ENCODE results near the gene SLC7A9.

Gene SLC7A9

DNA sequence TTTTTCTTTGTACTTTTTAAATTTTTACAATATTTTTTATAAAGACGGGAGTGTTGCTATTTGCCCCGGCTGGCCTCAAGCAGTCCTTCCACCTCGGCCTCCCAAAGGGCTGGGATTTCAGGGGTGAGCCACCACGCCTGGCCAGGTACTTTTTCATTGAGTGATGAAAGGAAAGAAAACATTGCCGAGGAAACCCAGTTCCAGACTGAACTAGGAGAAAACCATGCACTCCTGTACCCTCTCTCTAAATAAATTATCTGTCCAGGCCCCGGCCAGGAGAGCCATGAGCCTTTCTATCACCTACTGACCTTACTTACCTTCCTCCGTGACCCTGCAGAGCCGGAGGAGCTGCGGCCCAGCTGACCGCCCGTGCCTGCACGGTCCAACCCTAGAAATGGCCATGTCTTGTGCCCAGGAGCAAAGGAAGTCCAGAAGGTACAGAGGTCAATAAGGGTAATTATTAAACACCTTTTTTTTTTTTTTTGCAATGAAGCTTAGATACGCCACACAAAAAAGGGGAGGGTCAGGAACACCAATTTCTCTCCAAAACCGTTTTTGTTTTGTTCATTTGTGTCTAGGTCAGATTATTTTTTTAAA, at the start of gene SLC7A9:
SLC7A9 (minus strand) TSS at position 399 of the 597 bp plus-strand sequence. CDS start 1,233 bp downstream, outside the sequence.
- no peak for DNase-seq (ENCODE audit: low read depth in 1 of 2, low spot score in 1 of 2)

- no peak for DNase-seq (ENCODE audit: low read depth in 1 of 2, low spot score in 1 of 2)
These were observed 49.8 kb upstream of the SLC7A9 start for GRCh38 chr19:32919365-32919764.

- no peak for DNase-seq (ENCODE audit: low read depth in 1 of 2, low spot score in 1 of 2)
These were observed 48.0 kb upstream of the SLC7A9 start for GRCh38 chr19:32917616-32917996.

DNA sequence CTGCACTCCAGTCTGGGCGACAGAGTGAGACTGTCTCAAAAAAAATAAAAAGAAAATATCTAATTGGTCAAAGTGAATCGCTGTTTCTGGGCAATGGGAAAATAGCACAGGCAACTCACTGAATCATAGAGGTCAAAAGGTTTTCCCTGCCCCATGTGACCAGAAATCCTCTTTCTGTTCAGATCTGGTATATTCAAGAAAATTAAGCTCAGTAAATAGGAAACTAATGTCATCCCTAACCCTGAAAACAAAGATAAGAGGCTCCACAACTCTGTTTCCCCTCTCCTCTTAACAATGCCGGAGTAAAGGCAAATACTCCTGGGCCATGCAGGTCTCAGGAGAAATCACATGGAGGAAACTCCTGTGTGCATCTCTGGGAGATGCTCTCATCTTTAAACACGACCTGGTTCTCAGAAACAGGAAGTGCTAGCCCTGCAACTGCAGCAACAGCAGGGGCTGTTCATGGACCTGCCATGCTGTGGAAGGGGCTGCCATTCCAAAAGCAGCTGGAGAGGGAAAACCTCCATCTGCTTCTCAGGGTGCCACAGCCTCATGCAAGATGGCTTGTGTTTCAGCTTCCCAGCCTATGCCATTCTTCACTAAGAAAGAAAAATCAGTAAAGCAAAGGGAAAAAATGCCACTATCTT, 47.5 kb upstream of the SLC7A9 start:
- no peak for DNase-seq (ENCODE audit: low read depth in 1 of 2, low spot score in 1 of 2)

DNA sequence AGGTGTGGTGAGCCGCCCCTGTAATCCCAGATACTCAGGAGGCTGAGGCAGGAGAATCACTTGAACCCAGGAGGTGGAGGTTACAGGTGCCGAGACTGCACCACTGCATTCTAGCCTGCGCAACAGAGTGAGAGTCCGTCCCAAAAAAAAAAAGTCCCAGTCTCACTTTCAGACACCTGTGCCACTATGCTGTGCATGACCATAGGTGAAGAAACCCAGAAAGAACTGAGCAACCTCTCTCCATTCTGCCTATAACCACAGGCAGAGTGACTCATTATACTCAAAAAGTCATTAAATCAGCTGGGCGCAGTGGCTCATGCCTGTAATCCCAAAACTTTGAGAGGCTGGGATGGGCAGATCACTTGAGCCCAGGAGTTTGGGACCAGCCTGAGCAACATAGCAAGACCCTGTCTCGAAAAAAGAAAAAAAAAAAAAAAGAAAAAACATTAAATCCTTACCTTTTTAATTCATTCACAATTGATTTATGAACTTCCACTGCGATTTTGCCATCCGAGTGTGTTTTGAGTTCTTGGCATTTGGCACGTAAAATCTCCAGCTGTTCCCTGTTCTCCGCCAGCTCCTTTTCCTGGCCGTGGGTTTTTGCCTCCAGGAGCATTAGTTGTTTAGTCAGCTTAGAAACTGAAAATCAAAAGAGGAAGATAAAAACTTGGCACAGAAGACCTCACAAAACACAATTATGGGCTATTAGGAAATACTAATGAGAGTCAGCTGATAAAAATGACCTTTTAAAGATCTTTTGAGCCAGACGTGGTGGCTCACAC, 45.5 kb upstream of the SLC7A9 start:
- no peak for DNase-seq (ENCODE audit: low read depth in 1 of 2, low spot score in 1 of 2)

- DNase-seq (ENCODE audit: low read depth in 1 of 2, low spot score in 1 of 2), result no peak
These were observed 41.9 kb upstream of the SLC7A9 start for GRCh38 chr19:32911467-32911866.

DNA sequence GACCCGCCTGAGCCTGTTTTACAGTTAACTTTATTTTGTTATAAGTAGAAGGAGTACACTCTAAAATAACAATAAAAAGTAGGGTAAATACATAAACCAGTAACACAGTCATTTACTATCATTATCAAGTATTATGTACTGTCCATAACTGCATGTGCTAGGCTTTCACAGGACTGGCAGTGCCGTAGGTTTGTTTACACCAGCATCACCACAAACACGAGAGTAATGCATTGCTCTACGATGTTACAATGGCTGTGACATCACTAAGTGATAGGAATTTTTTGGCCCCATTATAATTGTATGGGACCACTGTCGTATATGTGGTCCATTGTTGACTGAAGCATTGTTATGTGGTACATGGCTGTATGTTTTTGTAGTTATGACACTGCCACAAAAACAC, 41.3 kb upstream of the SLC7A9 start:
- no peak for DNase-seq (ENCODE audit: low read depth in 1 of 2, low spot score in 1 of 2)

- no peak for DNase-seq (ENCODE audit: low read depth in 1 of 2, low spot score in 1 of 2)
These were observed 40.5 kb upstream of the SLC7A9 start for GRCh38 chr19:32910094-32910493.

- no peak for DNase-seq (ENCODE audit: low read depth in 1 of 2, low spot score in 1 of 2)
These were observed 39.7 kb upstream of the SLC7A9 start for GRCh38 chr19:32909257-32909656.

DNA sequence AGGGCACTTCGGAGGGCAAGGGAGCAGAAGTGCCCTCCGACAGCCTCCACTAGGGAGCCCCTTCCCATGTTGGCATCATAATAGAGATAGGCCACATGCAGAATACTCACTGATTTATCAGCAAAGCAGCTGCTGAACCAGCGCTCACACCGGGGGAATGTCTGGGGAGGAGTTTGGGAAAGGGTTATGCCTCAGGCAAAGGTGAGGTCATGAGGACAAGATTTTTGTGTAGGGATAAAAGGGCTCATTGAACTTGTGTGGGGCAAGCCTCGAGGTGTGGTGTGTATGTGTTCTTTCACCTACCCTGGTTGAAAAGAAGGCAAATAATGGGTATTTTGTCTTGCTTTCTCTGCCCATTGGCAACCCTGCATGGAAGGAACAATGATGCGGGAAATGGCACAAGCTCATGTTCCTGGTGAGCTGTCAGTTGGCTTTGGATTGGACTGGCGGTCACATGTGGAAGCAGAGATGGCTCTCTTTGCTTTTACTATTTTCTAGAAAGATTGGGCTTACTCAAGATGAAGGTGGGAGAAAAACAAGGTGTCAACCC, 39.1 kb upstream of the SLC7A9 start:
- no peak for DNase-seq (ENCODE audit: low read depth in 1 of 2, low spot score in 1 of 2)

GRCh38 chr19:32902448-32902847, 32.9 kb upstream of the SLC7A9 start:
- no peak for DNase-seq (ENCODE audit: low read depth in 1 of 2, low spot score in 1 of 2)

- DNase-seq (ENCODE audit: low read depth in 1 of 2, low spot score in 1 of 2), result no peak
These were observed 32.1 kb upstream of the SLC7A9 start for GRCh38 chr19:32901504-32902161.

DNA sequence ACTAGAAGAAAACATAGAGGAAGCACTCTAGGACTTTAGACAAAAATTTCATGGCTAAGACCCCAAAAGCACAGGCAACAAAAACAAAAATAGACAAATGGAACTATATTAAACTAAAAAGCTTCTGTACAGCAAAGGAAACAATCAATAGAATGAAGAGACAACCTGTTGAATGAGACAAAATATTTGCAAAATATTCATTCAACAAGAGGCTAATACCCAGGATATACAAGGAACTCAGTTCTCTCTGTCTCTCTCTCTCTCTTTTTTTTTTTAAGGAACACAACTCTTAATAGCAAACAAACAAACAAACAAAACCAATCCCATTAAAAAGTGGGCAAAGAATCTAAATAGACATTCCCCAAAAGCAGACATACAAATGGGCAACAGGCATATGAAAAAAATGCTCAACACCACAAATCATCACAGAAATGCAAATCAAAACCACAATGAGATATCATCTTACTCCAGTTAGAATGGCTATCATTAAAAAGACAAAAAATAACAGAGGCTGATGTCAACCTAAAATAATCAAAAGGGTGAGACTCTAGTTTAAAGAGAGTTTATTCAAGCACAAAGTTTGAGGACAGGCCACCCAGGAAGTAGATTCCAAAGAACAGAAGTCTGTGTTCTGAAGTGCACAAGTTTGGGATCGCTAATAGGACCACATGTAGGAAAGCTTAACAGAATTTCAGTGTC, 27.1 kb upstream of the SLC7A9 start:
- DNase-seq (ENCODE audit: low read depth in 1 of 2, low spot score in 1 of 2), result no peak

GRCh38 chr19:32895384-32895783, 25.8 kb upstream of the SLC7A9 start:
- DNase-seq (ENCODE audit: low read depth in 1 of 2, low spot score in 1 of 2), result no peak

GRCh38 chr19:32891609-32892008, 22.0 kb upstream of the SLC7A9 start:
- no peak for DNase-seq (ENCODE audit: low read depth in 1 of 2, low spot score in 1 of 2)

- no peak for DNase-seq (ENCODE audit: low read depth in 1 of 2, low spot score in 1 of 2)
These were observed 21.3 kb upstream of the SLC7A9 start for GRCh38 chr19:32890841-32891240.

DNA sequence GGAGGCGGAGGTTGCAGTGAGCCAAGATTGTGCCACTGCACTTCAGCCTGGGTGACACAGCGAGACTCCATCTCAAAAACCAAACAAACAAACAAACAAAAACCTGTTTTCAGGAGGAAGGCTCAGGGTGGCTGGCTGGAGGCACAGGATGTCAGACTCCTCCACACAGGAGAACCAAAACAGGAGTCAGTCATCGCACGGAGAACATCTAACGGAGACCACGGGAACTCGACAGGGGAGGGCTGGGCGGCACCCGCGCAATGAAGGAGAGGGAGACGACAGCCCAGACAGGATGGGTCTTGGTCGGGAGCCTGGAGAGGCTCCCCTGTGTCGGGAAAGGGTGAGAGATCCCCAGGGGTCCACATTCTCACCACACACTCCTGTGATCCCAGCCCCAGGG, 20.8 kb upstream of the SLC7A9 start:
- DNase-seq (ENCODE audit: low read depth in 1 of 2, low spot score in 1 of 2), result no peak

DNA sequence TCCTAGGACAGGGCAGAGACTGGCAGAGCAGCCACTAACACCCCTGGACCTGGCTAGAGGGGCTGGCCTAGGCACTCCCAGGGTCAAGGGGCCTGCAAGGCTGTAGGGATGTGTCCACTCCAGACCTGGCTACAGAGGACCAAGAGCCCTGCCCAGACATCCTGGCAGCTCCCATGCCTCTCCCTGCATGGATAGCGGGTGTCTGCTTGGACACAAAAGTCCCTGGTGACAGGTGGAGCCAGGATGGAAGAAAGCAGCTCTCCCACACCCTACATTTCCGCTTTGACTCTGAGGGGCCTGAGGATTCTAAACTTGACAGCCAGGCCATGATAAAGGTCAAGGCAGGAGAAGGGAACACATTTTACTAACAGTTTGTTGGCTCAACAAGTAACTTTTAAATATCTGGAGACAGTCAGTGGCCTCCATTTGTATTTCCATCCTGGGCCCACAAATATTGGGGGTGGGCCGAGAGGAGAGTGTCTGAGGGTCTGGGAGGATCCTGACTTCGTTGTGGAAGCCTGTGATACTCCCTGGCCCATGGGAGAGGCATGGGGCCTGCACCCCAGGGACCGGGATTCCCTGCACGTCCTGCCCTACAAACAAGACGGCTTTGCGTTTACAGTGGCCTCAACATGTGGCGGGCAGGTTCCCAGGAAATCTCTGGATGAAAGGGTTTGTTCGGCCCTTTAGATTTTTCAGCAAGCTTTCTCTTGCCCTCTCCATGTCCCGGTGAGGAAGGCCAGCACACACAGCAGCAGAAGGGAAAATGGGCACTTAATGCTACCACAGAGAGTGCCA, 19.8 kb upstream of the SLC7A9 start:
- DNase-seq (ENCODE audit: low read depth in 1 of 2, low spot score in 1 of 2), result no peak

- no peak for DNase-seq (ENCODE audit: low read depth in 1 of 2, low spot score in 1 of 2)
These were observed 18.1 kb upstream of the SLC7A9 start for GRCh38 chr19:32887572-32888215.

- no peak for DNase-seq (ENCODE audit: low read depth in 1 of 2, low spot score in 1 of 2)
These were observed 16.7 kb upstream of the SLC7A9 start for GRCh38 chr19:32886241-32886640.
